Measurements from ENCODE around the gene KCTD7.

GRCh38 chr7:66679633-66680244, 51.1 kb downstream of the KCTD7 start:
- TF ChIP-seq ZNF274 (IDR thresholded peaks at IDR 0.05; ENCODE audit: low read depth, low read length) (no peak), SUZ12 (IDR thresholded peaks at IDR 0.05; ENCODE audit: extremely low read depth, insufficient read depth, insufficient read length) (no peak), YY1 (IDR thresholded peaks at IDR 0.05; ENCODE audit: insufficient read depth, insufficient read length) (no peak)

All from NT2/D1 (cell line).